ENCODE results near the gene YRDC.

DNA sequence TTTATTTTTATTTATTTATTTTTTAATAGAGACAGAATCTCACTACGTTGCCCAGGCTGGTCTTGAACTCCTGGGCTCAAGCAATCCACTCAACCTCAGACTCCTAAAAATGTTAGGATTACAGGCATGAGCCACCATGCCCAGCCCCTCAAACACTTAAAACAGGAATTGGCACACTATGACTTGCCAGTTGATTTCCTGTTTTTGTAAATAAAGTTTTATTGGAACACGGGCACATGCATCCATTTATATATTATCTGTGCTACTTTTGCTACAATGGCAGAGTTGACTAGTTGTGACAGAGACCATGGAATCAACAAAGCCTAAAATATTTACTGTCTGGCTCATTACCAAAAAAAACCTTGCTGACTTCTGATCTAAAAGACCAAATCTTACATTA lies 16.0 kb upstream of the YRDC start:
- TF ChIP-seq POLR2A (IDR thresholded peaks at IDR 0.05; ENCODE audit: insufficient read depth in 1 of 2, low read depth in 2 of 2, low read length in 2 of 2) (no peak), ASH2L (IDR thresholded peaks at IDR 0.05; ENCODE audit: insufficient read length, low read depth, low read length) (no peak), MED8 (CRISPR knock-in tag; IDR thresholded peaks at IDR 0.05; ENCODE audit: insufficient replicate concordance) (no peak), GABPB1 (CRISPR knock-in tag; IDR thresholded peaks at IDR 0.05) (no peak), GATAD1 (CRISPR knock-in tag; IDR thresholded peaks at IDR 0.05) (no peak), TRIM24 (CRISPR knock-in tag; IDR thresholded peaks at IDR 0.05) (no peak), BCL6 (CRISPR knock-in tag; IDR thresholded peaks at IDR 0.05) (no peak), KLF16 (CRISPR knock-in tag; IDR thresholded peaks at IDR 0.05) (no peak)
- TF ChIP-seq, protein P1, sequence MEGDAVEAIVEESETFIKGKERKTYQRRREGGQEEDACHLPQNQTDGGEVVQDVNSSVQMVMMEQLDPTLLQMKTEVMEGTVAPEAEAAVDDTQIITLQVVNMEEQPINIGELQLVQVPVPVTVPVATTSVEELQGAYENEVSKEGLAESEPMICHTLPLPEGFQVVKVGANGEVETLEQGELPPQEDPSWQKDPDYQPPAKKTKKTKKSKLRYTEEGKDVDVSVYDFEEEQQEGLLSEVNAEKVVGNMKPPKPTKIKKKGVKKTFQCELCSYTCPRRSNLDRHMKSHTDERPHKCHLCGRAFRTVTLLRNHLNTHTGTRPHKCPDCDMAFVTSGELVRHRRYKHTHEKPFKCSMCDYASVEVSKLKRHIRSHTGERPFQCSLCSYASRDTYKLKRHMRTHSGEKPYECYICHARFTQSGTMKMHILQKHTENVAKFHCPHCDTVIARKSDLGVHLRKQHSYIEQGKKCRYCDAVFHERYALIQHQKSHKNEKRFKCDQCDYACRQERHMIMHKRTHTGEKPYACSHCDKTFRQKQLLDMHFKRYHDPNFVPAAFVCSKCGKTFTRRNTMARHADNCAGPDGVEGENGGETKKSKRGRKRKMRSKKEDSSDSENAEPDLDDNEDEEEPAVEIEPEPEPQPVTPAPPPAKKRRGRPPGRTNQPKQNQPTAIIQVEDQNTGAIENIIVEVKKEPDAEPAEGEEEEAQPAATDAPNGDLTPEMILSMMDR (CRISPR knock-in tag; IDR thresholded peaks at IDR 0.05): no peak
- TF ChIP-seq, protein P2, sequence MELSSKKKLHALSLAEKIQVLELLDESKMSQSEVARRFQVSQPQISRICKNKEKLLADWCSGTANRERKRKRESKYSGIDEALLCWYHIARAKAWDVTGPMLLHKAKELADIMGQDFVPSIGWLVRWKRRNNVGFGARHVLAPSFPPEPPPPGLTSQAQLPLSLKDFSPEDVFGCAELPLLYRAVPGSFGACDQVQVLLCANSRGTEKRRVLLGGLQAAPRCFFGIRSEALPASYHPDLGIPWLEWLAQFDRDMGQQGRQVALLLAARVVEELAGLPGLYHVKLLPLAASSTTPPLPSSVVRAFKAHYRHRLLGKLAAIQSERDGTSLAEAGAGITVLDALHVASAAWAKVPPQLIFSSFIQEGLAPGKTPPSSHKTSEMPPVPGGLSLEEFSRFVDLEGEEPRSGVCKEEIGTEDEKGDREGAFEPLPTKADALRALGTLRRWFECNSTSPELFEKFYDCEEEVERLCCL (CRISPR knock-in tag; IDR thresholded peaks at IDR 0.05; ENCODE audit: borderline replicate concordance): no peak
- TF ChIP-seq, protein P3, sequence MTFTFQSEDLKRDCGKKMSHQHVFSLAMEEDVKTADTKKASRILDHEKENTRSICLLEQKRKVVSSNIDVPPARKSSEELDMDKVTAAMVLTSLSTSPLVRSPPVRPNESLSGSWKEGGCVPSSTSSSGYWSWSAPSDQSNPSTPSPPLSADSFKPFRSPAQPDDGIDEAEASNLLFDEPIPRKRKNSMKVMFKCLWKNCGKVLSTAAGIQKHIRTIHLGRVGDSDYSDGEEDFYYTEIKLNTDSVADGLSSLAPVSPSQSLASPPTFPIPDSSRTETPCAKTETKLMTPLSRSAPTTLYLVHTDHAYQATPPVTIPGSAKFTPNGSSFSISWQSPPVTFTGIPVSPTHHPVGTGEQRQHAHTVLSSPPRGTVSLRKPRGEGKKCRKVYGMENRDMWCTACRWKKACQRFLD (CRISPR knock-in tag; IDR thresholded peaks at IDR 0.05; ENCODE audit: borderline replicate concordance): no peak
- TF ChIP-seq, protein P4, sequence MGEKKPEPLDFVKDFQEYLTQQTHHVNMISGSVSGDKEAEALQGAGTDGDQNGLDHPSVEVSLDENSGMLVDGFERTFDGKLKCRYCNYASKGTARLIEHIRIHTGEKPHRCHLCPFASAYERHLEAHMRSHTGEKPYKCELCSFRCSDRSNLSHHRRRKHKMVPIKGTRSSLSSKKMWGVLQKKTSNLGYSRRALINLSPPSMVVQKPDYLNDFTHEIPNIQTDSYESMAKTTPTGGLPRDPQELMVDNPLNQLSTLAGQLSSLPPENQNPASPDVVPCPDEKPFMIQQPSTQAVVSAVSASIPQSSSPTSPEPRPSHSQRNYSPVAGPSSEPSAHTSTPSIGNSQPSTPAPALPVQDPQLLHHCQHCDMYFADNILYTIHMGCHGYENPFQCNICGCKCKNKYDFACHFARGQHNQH (CRISPR knock-in tag; IDR thresholded peaks at IDR 0.05): no peak
- TF ChIP-seq, protein P5, sequence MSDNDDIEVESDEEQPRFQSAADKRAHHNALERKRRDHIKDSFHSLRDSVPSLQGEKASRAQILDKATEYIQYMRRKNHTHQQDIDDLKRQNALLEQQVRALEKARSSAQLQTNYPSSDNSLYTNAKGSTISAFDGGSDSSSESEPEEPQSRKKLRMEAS (IDR thresholded peaks at IDR 0.05): no peak

All from HepG2 (cell line).